ENCODE data around the gene ITGA3. TPM values are rescaled to one million over a fixed set of nuclear protein-coding genes. Genes with fewer than 3 reads are reported as not detected.

The ITGA3 gene
- polyA plus RNA-seq, 4 donors = 53.5 to 96.4 (median 72.0) TPM

DNA sequence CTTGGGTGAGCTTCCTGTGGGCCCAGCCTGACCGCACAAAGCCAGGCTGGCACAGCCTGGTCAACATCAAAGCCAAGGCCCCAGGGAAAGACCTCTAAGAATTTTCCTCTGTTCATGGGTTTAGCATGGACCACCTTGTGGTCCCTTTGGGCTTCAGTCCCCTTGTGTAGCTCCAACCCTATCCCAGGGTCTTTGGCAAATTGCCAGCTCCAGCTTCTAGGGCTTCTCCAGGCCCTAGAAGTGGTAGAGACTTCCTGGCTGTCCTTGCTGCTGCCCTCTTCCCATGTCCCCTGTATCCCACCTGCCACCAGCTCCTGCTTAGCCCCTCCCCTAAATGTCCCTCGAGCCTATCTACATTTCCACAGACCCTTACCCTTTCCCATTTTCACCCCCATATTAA, 9.7 kb upstream of the ITGA3 start:
- DNase-seq (no peak), FAIRE-seq (no peak)
- no peaks in the 10 kb centered on the region for H3K36me3 ChIP-seq (ENCODE audit: control insufficient read depth in 3 of 3, insufficient read depth in 2 of 3, low read depth in 1 of 3, low read length in 3 of 3)
- no peak overlapping the region for H3K27ac ChIP-seq (ENCODE audit: low read depth in 1 of 3, low read length in 2 of 3)
- peaks cover 0 to 7% (median 5%) of the 10 kb centered on the region in 3 donors for H3K4me1 ChIP-seq (ENCODE audit: control insufficient read depth in 3 of 3, insufficient read depth in 2 of 3, low read depth in 1 of 3, low read length in 2 of 3)
- H3K9me3 ChIP-seq (ENCODE audit: control insufficient read depth in 2 of 2, insufficient read depth in 1 of 2, low read depth in 1 of 2, low read length in 1 of 2) = no peaks in the 10 kb centered on the region
- H3K4me3 ChIP-seq (ENCODE audit: low read depth in 1 of 3, low read length in 3 of 3) = no peak overlapping the region
- WGBS, 3 donors = 79 to 87% (median 80%) methylated on average over 2 of the region's 2 CpGs
- H3K27me3 ChIP-seq (ENCODE audit: control insufficient read depth in 3 of 3, insufficient read depth in 3 of 3, low read length in 3 of 3) = no peaks in the 10 kb centered on the region

DNA sequence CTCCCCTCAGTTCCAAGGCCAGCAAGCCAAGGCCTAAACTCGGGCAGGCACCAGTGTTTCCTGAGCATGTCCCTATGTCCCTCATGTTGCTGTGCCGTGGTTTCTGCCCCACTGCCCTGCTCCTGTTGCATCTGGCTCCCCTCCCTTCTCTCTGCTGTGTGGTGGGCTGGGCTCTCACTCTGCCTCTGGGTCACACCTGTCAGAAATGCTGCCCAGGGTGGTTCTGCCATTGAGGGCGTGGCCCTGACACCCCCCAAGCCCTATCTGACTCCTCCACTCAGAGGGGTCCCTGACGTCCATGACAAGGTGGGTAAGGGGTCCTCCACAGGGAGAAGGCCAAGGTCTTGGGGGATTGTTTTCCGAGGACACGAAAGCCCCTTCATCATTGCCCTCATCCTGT, 9.2 kb upstream of the ITGA3 start:
- Histone ChIP-seq H3K4me1 (ENCODE audit: control insufficient read depth in 3 of 3, insufficient read depth in 2 of 3, low read depth in 1 of 3, low read length in 2 of 3) (peaks cover 0 to 12% (median 5%) of the 10 kb centered on the region in 3 donors), H3K4me3 (ENCODE audit: low read depth in 1 of 3, low read length in 3 of 3) (no peak overlapping the region), H3K36me3 (ENCODE audit: control insufficient read depth in 3 of 3, insufficient read depth in 2 of 3, low read depth in 1 of 3, low read length in 3 of 3) (no peaks in the 10 kb centered on the region), H3K27me3 (ENCODE audit: control insufficient read depth in 3 of 3, insufficient read depth in 3 of 3, low read length in 3 of 3) (no peaks in the 10 kb centered on the region), H3K27ac (ENCODE audit: low read depth in 1 of 3, low read length in 2 of 3) (no peak overlapping the region), H3K9me3 (ENCODE audit: control insufficient read depth in 2 of 2, insufficient read depth in 1 of 2, low read depth in 1 of 2, low read length in 1 of 2) (no peaks in the 10 kb centered on the region)
- DNase-seq (no peak), FAIRE-seq (no peak)
- WGBS, 3 donors = 76 to 87% (median 84%) methylated on average over 6 of the region's 6 CpGs

DNA sequence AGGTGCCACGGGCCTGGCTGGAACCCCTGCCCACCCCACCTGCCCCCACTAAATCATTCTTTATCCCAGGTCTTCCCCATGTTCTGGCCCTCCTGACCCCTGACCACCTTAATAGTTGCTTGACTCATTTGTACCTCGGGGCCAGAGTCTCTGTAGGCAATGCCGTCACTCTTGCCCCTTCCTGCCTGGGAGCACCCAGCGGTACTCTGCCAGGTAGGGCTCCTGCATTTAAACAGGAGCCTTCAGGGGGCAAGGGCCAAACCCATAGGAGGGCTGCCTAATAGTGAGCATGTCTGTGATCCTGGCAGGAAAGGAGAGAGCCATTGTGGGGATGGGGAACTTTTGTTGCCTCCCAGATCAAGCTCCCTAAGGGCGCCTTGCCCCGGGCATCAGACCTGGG, 8.8 kb upstream of the ITGA3 start:
- H3K4me3 ChIP-seq (ENCODE audit: low read depth in 1 of 3, low read length in 3 of 3) = no peak overlapping the region
- H3K27ac ChIP-seq (ENCODE audit: low read depth in 1 of 3, low read length in 2 of 3) = peak overlapping the region in 1 of 3 donors; percentile 10
- no peaks in the 10 kb centered on the region for H3K27me3 ChIP-seq (ENCODE audit: control insufficient read depth in 3 of 3, insufficient read depth in 3 of 3, low read length in 3 of 3)
- DNase-seq = no peak
- H3K4me1 ChIP-seq (ENCODE audit: control insufficient read depth in 3 of 3, insufficient read depth in 2 of 3, low read depth in 1 of 3, low read length in 2 of 3) = peaks cover 0 to 16% (median 5%) of the 10 kb centered on the region in 3 donors
- H3K36me3 ChIP-seq (ENCODE audit: control insufficient read depth in 3 of 3, insufficient read depth in 2 of 3, low read depth in 1 of 3, low read length in 3 of 3) = no peaks in the 10 kb centered on the region
- FAIRE-seq = no peak
- 90 to 92% (median 91%) methylated on average over 6 of the region's 6 CpGs for WGBS, 3 donors
- no peaks in the 10 kb centered on the region for H3K9me3 ChIP-seq (ENCODE audit: control insufficient read depth in 2 of 2, insufficient read depth in 1 of 2, low read depth in 1 of 2, low read length in 1 of 2)

- no peaks in the 10 kb centered on the region for H3K36me3 ChIP-seq (ENCODE audit: control insufficient read depth in 3 of 3, insufficient read depth in 2 of 3, low read depth in 1 of 3, low read length in 3 of 3)
- H3K4me3 ChIP-seq (ENCODE audit: low read depth in 1 of 3, low read length in 3 of 3) = no peak overlapping the region
- peaks cover 0 to 19% (median 5%) of the 10 kb centered on the region in 3 donors for H3K4me1 ChIP-seq (ENCODE audit: control insufficient read depth in 3 of 3, insufficient read depth in 2 of 3, low read depth in 1 of 3, low read length in 2 of 3)
- 61 to 68% (median 63%) methylated on average over 9 of the region's 9 CpGs for WGBS, 3 donors
- peak overlapping the region in 1 of 3 donors; percentile 10 for H3K27ac ChIP-seq (ENCODE audit: low read depth in 1 of 3, low read length in 2 of 3)
- DNase-seq (no peak), FAIRE-seq (no peak)
- H3K27me3 ChIP-seq (ENCODE audit: control insufficient read depth in 3 of 3, insufficient read depth in 3 of 3, low read length in 3 of 3) = no peaks in the 10 kb centered on the region
- no peaks in the 10 kb centered on the region for H3K9me3 ChIP-seq (ENCODE audit: control insufficient read depth in 2 of 2, insufficient read depth in 1 of 2, low read depth in 1 of 2, low read length in 1 of 2)
Observed at GRCh38 chr17:50047488-50048126, 8.3 kb upstream of the ITGA3 start.

GRCh38 chr17:50048146-50048720, 7.7 kb upstream of the ITGA3 start:
- no peaks in the 10 kb centered on the region for H3K36me3 ChIP-seq (ENCODE audit: control insufficient read depth in 3 of 3, insufficient read depth in 2 of 3, low read depth in 1 of 3, low read length in 3 of 3)
- DNase-seq (no peak), FAIRE-seq (no peak)
- H3K27me3 ChIP-seq (ENCODE audit: control insufficient read depth in 3 of 3, insufficient read depth in 3 of 3, low read length in 3 of 3) = no peaks in the 10 kb centered on the region
- H3K4me3 ChIP-seq (ENCODE audit: low read depth in 1 of 3, low read length in 3 of 3) = no peak overlapping the region
- H3K27ac ChIP-seq (ENCODE audit: low read depth in 1 of 3, low read length in 2 of 3) = no peak overlapping the region
- H3K9me3 ChIP-seq (ENCODE audit: control insufficient read depth in 2 of 2, insufficient read depth in 1 of 2, low read depth in 1 of 2, low read length in 1 of 2) = no peaks in the 10 kb centered on the region
- 89 to 92% (median 89%) methylated on average over 17 of the region's 17 CpGs for WGBS, 3 donors
- peaks cover 0 to 22% (median 5%) of the 10 kb centered on the region in 3 donors for H3K4me1 ChIP-seq (ENCODE audit: control insufficient read depth in 3 of 3, insufficient read depth in 2 of 3, low read depth in 1 of 3, low read length in 2 of 3)

GRCh38 chr17:50048988-50049387, 6.9 kb upstream of the ITGA3 start:
- no peaks in the 10 kb centered on the region for H3K27me3 ChIP-seq (ENCODE audit: control insufficient read depth in 3 of 3, insufficient read depth in 3 of 3, low read length in 3 of 3)
- no peaks in the 10 kb centered on the region for H3K36me3 ChIP-seq (ENCODE audit: control insufficient read depth in 3 of 3, insufficient read depth in 2 of 3, low read depth in 1 of 3, low read length in 3 of 3)
- peaks cover 2 to 30% (median 5%) of the 10 kb centered on the region in 3 donors for H3K4me1 ChIP-seq (ENCODE audit: control insufficient read depth in 3 of 3, insufficient read depth in 2 of 3, low read depth in 1 of 3, low read length in 2 of 3)
- H3K4me3 ChIP-seq (ENCODE audit: low read depth in 1 of 3, low read length in 3 of 3) = no peak overlapping the region
- no peak overlapping the region for H3K27ac ChIP-seq (ENCODE audit: low read depth in 1 of 3, low read length in 2 of 3)
- no peak for FAIRE-seq
- 65 to 83% (median 72%) methylated on average over 4 of the region's 4 CpGs for WGBS, 3 donors
- DNase-seq = no peak
- no peaks in the 10 kb centered on the region for H3K9me3 ChIP-seq (ENCODE audit: control insufficient read depth in 2 of 2, insufficient read depth in 1 of 2, low read depth in 1 of 2, low read length in 1 of 2)

- Histone ChIP-seq H3K36me3 (ENCODE audit: control insufficient read depth in 3 of 3, insufficient read depth in 2 of 3, low read depth in 1 of 3, low read length in 3 of 3) (no peaks in the 10 kb centered on the region), H3K27me3 (ENCODE audit: control insufficient read depth in 3 of 3, insufficient read depth in 3 of 3, low read length in 3 of 3) (no peaks in the 10 kb centered on the region), H3K27ac (ENCODE audit: low read depth in 1 of 3, low read length in 2 of 3) (no peak overlapping the region), H3K4me3 (ENCODE audit: low read depth in 1 of 3, low read length in 3 of 3) (no peak overlapping the region), H3K4me1 (ENCODE audit: control insufficient read depth in 3 of 3, insufficient read depth in 2 of 3, low read depth in 1 of 3, low read length in 2 of 3) (peaks cover 2 to 36% (median 5%) of the 10 kb centered on the region in 3 donors), H3K9me3 (ENCODE audit: control insufficient read depth in 2 of 2, insufficient read depth in 1 of 2, low read depth in 1 of 2, low read length in 1 of 2) (no peaks in the 10 kb centered on the region)
- DNase-seq (no peak), FAIRE-seq (no peak)
- WGBS, 3 donors = 27 to 61% (median 43%) methylated on average over 3 of the region's 3 CpGs
Observed at GRCh38 chr17:50049636-50050035, 6.3 kb upstream of the ITGA3 start.

- no peaks in the 10 kb centered on the region for H3K36me3 ChIP-seq (ENCODE audit: control insufficient read depth in 3 of 3, insufficient read depth in 2 of 3, low read depth in 1 of 3, low read length in 3 of 3)
- FAIRE-seq = no peak
- no peak overlapping the region for H3K27ac ChIP-seq (ENCODE audit: low read depth in 1 of 3, low read length in 2 of 3)
- no peak for DNase-seq
- no peaks in the 10 kb centered on the region for H3K27me3 ChIP-seq (ENCODE audit: control insufficient read depth in 3 of 3, insufficient read depth in 3 of 3, low read length in 3 of 3)
- H3K9me3 ChIP-seq (ENCODE audit: control insufficient read depth in 2 of 2, insufficient read depth in 1 of 2, low read depth in 1 of 2, low read length in 1 of 2) = no peaks in the 10 kb centered on the region
- no peak overlapping the region for H3K4me3 ChIP-seq (ENCODE audit: low read depth in 1 of 3, low read length in 3 of 3)
- H3K4me1 ChIP-seq (ENCODE audit: control insufficient read depth in 3 of 3, insufficient read depth in 2 of 3, low read depth in 1 of 3, low read length in 2 of 3) = peaks cover 2 to 41% (median 5%) of the 10 kb centered on the region in 3 donors
- 90 to 94% (median 92%) methylated on average over 12 of the region's 12 CpGs for WGBS, 3 donors
Observed at GRCh38 chr17:50050431-50051032, 5.4 kb upstream of the ITGA3 start.

Measured in small intestine (tissue), 7 donors.